Activated CD8-positive, alpha-beta memory T cell treated with anti-CD3 and anti-CD28 coated beads for 4 hours (primary cell): ENCODE results near the gene CCIN.

ENCODE experiments used
- DNase-seq, 2 donors: peaks; one replicate each; pipeline ENCODE4 v3.0.0-alpha.2; 2020; ENCODE audit warnings: low read depth in 2 of 2

CCIN gene

DNA sequence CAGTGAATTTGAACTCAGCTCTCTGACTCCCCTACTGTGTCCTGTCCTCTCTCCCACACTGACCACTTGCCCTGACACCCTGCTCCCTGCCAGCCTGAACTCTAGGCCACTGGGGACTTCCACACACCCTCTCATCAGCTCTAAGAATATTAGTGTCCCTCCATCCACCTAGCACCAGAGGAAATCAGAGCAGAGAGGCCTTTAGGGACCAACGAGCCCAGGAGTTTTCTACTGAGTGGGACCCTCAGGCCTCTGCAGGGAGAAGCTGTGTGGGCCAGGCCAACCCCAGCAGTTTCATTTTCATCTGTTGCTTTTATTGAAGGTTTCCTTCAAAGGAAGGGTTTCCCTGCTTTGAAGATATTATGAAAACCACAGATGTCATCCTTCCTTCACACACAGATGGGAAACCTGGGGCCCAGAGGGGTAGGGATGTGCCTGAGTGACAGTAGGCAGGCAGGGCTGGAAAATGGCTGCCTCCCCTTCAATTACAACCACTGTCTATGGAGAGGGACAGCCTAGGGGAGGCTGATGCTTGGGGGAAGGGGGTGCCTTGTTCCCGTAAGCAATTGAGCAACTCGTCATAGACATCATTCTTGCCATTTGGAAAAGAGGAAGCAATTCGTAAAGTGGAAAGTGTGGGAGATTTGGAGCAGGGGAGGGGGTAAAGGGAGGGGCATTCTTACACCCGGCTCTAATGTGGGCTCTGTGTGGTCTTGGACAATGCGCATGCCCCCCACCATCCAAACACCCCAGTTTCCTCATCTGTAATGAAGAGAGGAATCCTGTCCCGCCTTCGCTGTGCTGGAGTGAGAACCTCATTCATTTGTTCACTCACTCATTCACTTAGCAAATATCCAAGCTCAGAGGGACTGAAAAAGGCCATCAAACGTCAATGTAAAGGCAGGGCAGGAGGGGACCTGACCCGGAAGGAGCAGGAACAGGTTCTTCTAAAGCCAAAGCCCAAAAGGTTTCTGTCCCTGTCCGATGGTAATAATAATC, 28.8 kb upstream of the CCIN start:
- no peak for DNase-seq

GRCh38 chr9:36141288-36141687, 27.9 kb upstream of the CCIN start:
- no peak for DNase-seq

DNA sequence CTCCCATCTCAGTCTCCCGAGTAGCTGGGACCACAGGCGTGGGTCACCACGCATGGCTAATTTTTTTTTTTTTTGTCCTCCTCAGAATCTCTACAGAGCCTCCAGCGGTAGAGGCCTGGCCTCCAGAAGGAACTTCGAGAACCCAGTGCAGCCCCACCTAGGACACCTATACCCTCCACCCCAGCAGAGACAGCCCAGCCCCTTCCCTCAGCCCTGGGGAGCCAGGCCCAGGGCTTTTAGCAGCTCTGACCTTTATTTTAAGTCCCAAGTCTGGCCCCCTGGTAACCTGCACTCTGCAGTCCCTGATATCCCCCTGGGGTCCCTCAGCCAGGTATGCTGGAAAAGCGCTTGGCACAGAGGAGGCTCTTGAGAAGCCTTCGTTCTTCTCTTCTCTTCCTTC, 27.4 kb upstream of the CCIN start:
- DNase-seq, result no peak

DNA sequence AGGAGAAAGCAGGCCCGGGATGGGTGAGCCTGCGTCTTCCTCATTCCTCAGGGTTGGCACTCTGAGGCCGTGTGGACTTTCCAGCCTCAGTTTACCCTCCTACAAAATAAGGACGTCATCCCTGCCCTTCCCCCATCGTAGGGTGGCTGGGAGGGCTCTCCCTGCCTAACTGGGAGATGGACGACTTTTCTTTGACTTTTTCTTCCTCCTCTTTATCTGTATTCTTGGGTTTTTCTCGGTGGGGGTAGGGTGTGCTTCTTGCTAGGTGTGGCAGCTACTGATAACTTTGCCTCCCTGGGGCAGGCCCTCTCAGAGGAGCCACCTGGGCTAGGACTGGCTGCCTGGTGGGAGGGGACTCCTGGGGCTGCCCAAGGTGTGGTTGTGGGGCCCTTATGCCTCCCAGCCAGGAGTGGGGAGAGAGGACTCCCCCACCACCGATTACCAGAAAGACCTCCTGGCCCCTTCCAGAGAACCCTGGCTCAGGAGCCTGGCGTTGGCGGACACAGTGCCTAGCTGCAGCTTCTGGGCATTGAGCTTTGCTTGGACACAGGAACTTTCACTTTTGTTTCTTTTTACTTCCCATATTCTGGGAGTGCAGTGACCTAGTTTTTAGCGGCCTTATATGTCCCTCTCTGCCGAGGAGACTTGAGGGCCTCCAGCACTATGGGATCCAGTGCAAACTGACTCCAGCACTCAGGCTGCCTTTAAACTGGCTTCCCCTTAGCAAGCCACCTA, 26.5 kb upstream of the CCIN start:
- DNase-seq, result no peak

DNA sequence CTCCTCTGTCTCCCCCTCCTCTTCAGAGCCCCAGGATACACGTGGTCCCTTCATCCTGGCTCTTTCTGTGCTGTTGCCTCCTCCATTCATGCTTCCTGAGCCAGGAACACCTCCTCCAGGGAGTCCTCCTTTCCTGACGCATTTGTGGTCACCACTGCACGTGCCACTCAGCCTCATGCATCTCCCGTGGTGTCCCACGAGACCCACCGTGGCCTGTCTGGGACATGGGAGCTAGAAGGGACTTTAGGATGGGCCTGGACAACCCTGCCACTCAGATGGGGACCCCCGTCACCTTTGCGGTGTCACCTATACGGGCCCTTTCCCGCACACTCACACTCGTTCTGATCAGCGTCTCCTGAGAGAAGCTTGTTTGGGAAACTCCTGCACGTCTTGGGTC, 25.9 kb upstream of the CCIN start:
- no peak for DNase-seq

- DNase-seq, result no peak
These were observed 24.6 kb upstream of the CCIN start for GRCh38 chr9:36144309-36145232.

GRCh38 chr9:36145970-36146369, 23.2 kb upstream of the CCIN start:
- DNase-seq, result no peak

- DNase-seq, result no peak
These were observed 22.5 kb upstream of the CCIN start for GRCh38 chr9:36146651-36147050.

- no peak for DNase-seq
These were observed 21.6 kb upstream of the CCIN start for GRCh38 chr9:36147441-36148175.

DNA sequence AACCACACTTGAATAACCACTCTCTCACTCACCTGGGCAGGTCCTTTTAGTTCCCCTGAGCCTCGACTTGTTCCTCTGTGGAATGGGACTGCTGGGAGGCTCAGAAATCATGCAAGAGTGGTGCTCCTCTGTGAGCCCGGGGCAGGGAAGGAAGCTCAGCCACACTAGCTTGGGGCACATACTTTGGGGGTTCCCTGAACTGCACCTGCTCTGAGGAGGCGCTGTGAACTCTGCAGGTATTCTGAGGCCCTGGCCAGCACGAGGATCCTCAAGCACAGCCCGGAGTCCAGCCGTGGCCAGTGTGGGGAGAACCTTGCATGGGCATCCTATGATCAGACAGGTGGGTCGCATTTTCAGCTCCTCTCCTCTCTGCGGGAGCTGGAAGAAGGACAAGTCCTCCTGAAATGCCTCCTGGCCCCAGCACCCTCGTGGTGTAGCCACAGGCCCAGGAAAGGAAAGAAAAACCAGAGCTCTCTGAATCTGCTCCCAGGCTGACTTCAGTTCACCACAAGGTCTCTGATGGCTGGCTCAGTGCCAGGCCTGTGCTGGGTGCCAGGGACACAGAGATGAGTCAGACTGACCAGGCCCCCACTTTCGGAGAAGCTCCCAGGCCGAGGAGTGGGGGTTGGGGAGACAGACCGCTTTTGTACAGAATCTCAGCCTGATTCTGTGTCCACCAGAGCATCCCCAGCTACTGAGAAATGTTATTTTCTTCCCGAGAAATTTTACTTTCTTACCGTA, 20.7 kb upstream of the CCIN start:
- peak; percentile 57 to 60 for DNase-seq

- no peak for DNase-seq
These were observed 20.0 kb upstream of the CCIN start for GRCh38 chr9:36149197-36149596.

GRCh38 chr9:36150574-36151315, 18.4 kb upstream of the CCIN start:
- no peak for DNase-seq

GRCh38 chr9:36151316-36152210, 17.6 kb upstream of the CCIN start:
- DNase-seq, result peak; percentile 82 to 89

DNA sequence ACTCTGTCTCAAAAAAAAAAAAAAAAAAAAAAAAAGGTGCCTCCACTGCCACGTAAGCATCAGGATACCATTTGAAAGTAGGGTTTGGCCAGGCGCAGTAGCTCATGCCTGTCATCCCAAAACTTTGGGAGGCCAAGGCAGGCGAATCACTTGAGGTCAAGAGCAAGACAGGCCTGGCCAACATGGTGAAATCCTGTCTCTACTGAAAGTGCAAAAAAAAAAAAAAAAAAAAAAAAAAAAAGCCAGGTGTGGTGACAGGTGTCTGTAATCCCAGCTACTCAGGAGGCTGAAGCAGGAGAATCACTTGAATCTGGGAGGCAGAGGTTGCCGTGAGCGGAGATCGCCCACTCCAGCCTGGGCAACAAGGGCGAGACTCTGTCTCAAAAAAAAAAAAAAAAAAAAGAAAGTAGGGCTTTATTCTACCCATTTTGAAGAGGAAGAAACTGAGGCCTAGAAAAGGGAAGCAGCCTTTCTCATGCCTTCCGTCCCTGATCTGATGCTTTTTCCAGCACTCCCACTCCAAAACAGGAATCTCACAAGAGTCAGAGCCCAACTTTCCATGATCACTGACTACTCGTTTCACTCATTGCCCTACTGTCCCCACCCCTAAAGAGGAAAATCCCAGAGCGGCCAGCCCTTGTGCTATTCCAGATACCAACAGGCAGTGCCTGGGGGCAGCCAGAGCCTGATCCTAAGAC, 16.3 kb upstream of the CCIN start:
- DNase-seq, result no peak

- DNase-seq, result no peak
These were observed 15.4 kb upstream of the CCIN start for GRCh38 chr9:36153746-36154145.

GRCh38 chr9:36154331-36154952, 14.7 kb upstream of the CCIN start:
- DNase-seq, result no peak

GRCh38 chr9:36156116-36156515, 13.1 kb upstream of the CCIN start:
- no peak for DNase-seq

- no peak for DNase-seq
These were observed 11.1 kb upstream of the CCIN start for GRCh38 chr9:36158122-36158521.
